Activated naive CD4-positive, alpha-beta T cell treated with Interleukin-2 at 50 U/mL for 16 hours (primary cell): ENCODE data around the gene GIPC2.
"Not testable (repeated sequence)": the region's sequence is repeated elsewhere in the genome, so short reads cannot be mapped to it uniquely, and the experiment has no call there.

Experiments used
- DNase-seq: peaks from one replicate; pipeline ENCODE4 v3.0.0-alpha.2; 2020

Gene GIPC2

DNA sequence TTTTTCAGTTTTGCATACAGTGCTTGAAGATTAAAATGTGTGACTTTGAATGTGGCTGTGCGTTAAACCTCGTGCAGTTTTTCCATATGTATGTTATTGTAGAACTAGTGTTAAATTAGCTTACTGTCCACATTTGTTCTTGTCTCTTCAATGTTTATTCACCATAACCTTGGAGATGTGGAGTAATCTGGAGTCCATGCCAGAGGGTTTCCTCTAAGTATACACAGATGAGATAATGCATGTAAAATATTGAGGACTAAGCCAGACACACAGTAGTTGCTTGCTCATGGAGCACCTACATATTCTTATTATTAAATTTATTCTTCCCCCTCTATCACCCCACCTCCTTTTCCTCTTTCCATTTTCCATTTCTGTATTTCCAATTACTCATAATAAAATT is 7.7 kb upstream of the GIPC2 start:
- DNase-seq: no peak

DNA sequence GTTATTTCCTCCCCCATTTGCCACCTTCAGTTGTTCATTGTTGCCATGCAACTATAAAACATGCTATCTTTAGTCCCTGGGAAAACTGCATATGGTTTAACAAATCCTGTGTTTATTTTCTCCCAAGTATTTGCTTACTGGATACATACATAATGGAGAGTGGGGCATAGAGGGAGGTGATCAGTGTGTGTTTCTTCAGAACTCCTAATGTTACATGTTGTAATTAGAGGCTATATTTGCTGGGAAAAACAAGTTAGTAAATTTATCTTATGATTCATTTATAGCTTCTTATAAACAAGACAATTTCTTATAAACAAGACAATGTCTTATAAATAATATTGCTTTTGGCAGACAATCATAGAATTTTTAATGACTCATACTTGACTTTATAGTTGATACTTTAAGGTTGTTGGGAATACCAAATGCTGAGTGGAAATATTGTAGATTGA is 7.3 kb upstream of the GIPC2 start:
- DNase-seq: no peak

DNA sequence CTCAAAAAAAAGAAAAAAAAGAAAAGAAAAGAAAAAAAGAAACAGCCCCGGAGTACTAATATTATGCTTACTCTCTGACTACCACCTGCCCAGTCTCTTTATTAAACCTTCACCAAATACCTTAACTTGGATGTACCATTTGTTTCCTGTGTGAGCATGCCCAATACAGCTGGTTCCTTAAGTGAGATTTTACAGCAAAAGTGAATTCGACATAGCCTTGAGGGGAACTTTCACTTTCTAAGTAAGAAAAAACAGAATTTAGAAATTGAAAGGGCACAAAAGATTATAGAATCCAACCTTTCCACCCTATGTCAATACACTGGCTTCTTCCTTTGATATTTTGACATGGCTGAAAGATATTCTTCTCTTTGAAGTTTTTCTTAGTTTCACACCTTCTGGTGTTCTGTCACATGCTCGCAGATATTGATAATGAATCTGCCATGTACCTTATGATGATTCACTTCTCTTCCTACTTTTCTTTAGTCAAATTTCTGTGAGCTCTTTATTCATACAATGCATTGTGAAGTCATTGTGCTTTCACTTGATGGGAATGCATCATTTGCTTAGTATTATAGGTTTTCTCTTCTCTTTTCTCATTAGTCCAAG is 5.2 kb upstream of the GIPC2 start:
- DNase-seq: no peak

DNA sequence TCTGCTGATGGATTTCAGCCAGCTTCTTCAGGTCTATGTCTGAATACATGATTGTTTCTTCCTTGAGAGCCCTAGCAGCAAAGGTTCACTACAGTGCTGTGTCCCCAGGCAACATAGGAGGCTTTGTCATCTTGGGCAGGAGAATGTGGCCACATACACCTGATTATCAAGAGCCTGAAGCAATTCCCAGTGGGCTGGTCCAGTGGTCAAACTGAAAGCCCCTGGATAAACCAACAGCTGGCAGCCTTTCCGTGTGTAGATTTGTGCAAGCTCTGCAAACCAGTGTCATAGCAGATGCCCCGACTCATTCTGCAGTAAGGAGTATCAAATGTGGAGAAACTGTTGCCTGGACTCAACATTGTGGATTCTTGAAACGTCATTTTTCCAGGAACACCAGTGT is 2.3 kb upstream of the GIPC2 start:
- DNase-seq: no peak

DNA sequence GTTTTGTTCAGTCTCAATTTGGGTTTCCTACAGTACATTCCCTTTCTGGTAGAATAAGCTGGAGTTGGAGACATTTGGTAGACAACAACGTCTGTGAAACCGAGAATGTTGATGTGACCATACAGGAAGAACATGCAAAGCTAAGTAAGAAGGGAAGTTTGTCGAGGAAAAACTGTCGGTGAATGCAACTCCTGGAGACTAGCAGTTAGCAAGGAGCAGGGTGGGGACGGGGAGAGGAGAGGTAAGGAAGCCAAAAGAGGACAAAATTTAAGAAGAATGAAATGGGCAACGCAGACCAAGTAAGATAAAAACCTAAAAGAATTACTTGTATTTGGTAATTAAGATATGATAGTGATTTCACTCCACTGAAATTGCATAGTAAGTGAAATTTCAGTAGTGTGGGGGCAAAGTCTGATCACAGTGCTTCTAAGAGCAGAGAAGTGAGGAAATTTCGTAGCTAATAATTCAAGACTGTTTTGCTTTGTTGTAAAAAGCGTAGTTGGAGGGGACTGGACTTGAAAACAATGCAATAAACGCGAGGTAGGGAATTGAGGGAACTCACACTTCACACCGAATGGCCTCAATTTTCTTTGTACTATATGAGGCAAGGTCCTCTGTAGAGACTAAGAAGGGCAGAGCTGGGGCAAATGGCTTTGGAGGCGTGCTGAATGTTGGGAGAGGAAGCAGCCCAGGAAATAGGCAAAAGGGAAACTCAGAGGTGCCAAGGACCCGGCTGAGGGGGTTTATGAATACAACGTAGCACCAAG is 787 bp upstream of the GIPC2 start:
- DNase-seq: no peak

DNA sequence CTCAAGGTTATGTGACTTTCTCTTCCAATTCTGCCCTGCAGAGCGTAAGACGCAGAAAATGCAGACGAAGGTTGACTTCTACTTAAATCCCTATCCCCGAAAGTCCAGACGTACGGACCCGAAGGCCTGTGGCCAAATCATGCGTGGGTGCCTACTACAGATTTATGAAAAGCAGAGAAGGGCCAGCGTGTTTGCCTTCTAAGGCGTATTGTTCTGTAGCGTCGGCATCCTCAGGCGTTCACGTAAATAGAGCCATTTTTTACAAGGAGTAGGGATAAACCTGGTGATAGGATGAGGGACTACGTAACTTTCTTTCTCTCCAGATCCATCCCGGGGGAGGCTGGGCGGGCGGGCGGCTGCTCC is 222 bp upstream of the GIPC2 start:
- DNase-seq: no peak

DNA sequence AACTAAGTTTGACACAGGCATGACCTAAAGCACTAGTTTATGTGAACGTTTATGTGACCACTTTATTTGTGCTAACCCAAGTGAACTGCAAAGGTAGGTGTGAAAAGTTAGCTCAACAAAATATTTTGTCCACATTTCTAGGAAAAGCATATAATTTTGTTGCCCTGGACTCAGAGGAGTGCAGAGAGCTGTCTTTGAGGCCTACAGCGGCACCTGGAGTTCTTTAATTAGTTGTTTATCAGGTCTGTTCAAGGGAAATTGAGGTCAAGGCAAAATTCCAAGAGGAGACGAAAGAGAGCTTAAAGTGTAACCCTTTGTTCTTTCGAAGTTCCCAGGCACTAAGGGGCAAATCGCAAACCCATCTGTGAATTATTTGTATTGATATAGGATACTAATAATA is 1.3 kb downstream of the GIPC2 start:
- DNase-seq: no peak

DNA sequence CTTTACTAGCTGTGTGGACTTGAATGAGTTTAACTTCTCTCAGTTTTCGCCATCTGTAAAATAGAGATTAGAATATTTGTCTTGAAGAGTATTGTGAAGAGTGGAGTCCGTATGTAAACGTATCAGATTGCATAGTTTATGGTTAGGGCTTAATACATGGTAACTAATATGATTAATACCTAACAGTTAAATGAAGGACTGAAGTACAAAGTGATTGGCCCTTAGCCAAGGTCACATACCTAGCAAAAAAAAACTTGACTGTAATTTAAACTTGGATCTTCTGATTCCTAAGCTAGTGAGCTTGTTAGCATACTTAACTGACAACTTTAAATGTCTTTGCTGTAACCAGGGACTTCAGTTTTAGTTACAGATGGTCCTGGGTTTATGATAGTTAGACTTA is 1.9 kb downstream of the GIPC2 start:
- no peak for DNase-seq

DNA sequence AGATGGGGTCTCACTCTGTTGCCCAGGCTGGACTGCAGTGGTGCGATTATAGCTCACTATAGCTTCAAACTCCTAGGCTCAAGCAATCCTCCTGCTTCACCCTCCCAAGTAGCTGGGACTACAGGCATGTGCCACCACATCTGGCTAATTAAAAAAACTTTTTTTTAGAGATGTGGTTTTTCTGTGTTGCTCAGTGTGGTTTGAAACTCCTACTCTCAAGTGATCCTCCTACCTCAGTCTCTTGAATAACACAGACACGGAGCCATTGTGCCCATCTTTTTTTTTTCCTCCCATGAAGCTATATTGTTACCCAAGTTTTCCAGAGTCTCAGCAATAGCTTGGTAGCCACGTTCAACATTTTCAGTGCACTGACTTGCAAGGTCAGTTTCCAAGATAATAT is 2.7 kb downstream of the GIPC2 start:
- no peak for DNase-seq

DNA sequence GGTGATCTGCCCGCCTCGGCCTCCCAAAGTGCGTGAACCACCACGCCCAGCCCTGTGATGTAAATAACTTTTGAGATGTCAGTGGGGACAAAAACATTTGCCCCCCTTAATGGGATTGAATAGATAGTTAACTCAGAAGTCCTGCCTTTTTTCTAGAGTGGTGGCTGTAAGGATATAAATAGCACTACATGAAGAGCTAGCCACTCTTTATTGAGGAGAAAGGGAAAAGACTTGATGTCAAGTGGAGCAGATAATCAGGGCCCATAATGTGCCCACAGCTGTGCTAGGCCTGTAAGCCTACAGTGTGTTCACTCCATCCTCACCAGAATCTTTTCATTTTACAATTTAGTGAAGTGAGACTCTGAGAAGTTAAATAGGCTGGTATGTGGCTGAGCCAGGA is 3.6 kb downstream of the GIPC2 start:
- DNase-seq: no peak

DNA sequence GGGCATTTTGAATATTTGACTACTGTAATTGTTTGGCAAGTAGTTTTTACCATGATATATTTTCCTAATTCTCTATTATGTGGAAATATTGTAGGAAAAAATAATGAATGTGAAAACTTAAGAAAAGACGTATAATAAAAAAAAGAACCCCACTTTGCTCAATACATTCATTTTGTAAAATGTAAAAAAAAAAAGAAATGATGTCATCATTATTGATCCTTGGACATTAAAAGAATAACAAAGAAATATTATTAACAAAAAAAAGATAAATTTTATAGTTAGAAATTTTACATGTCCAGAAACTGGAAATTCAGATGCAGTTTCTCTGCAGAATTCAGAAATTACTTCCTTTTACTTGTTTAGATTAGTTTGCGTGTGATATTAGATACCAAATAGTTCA is 5.2 kb downstream of the GIPC2 start:
- no peak for DNase-seq

DNA sequence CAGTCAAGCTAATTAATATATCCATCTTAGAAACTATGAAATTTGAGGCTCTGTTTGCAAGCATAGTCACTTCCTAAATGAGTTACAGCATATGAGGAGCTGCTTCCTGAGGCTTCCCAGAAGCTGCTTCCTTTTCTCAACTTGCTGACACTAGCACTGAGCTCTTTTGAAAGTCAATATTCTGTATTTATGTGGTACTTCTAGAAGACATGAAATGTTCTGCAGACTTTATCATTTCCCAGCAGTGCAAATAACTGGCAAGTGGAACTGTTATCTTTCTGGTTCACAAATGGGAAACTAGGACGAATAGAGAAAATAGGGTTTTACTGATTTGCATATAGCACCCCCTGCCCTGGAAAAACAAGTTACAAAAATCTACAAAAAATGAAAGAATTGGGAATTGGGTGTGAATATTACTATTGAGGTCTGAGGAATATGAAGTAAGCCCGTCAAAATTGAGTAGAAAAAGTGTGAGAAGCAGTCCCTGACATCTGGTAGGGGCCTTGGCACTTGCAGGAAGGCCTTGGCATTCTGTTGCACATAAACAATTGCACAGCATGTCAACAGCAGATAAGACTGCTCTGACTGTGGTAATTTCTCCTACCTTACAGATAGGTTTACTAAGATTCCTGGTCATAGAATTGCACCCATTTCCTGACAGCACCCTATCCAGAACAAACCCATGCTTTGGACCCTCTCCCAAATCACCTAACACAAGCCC is 7.1 kb downstream of the GIPC2 start:
- no peak for DNase-seq

DNA sequence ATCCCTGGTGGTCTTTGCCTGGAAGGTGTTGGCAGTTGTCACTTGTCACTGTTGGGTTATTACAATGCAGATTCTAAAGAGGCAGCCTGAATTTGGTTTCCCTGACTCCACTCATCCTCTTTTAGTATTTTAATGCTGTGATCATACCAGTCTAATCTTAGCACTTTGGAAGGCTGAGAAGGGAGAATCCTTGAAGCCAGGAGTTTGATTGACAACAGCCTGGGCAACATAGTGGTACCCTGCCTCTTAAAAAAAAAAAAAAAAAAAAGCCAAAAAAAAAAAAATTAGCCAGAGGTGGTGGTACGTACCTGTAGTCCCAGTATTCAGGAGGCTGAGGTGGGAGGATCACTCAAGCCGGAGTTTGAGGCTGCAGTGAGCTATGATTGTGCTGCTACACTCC is 7.7 kb downstream of the GIPC2 start:
- no peak for DNase-seq

DNA sequence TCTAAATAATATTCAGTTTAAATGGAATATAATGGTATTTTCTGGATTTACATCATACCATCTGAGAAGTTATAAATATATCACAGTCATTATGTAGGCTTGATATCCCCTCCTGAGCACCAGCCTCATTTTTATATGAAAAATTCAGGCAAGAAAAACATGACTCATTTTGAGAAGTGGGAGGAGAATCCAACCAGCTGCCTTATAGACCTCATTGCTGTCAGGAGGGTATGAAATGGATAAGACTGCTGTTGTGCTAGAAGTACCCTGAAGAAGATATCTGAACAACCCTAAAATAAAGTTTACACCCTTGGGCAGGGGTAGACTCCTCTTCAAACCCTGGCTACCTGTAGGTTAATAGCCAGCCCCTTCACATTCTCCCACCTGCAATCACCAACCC is 8.8 kb downstream of the GIPC2 start:
- no peak for DNase-seq

DNA sequence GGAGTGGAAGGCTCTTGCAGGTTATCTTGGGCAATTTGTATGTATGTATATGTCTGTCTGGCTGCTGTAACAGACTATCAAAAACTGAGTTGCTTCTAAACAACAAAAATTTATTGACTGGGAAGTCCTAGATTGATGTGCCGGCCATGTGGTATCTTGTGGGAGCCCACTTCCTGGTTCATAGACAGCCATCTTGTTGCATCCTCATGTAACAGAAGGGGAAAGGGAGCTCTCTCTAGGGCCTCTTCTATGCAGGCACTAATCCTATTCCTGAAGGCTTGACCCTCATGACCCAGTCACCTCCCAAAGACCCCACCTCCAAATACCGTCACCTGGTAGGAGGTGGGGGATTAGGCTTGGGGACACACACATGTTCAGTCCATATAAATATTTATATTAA is 9.2 kb downstream of the GIPC2 start:
- no peak for DNase-seq

DNA sequence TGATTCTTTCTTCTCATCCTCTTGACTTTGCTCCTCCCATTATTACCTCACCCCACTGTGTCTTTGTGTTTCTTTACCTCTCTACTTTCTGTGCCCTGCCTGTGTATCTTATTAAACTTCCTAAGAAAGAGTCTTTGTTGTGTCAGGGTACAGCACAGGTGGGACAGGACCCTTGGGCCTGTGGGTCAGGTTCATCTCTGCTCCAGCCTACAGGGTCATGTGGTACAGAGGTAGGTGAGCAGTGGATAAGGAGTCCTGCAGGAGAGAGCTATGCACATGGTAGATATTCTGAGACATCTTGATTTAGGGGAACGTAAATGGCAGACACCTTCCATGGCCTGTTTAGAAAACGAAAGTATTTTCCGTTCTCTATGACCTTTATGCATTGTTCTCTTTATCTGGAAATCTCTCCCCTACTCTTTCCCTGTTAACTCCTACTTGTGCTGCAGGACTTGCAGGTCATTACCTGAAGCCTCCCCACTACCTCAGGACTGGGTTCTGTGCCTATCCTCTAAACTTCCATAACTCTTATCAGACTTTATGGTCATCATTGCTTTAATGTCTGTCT is 9.9 kb downstream of the GIPC2 start:
- DNase-seq: no peak

DNA sequence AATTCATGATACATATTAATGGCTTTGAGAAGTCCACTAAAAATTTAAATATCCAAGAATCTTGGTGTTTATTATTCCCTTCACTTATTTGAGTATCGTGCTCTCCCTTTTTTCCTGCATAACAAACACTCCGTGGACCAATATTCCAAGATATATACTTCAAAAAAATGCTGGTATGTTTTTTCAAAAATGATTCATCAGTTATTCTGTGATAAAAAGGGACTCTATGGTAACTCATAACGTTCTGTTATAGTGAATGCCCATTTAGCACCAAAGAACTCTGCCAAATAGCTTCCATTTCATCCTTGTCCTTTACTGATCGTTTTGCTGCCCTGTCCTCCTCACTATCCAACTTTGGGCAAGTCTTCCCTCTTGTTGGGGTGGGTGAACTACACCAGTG is 12.9 kb downstream of the GIPC2 start:
- DNase-seq: no peak

DNA sequence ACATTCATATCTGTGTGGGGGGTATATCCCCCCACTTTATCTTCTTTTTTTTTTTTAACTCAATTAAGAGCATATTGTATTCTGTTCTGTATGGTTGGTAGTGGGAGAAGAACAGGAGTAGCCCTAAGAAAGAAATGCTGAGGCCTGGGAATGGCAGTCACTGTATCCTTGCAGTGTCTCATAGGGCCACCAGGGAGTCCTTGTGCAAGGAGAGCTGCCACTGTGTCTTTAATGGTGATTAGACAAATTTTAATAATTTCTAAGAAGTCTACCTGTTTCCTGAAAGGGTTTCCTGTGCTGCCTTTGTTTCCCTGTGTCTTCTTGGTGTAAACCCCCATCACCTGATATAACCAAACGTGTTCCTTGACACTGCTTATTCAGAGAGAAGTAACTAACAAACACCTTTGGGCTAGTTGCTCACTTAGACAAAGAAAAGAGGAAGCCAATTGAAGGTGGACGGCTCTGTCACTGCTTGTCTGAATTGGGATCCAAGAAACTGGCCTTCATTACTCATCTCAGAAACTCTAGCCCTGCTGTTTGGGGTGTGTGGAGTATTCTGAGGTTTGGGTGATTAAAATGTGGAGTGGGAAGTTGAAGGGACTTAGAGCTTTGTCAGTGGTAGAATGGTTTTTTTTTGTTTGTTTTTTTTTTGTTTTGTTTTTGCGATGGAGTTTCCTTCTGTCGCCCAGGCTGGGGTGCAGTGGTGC is 15.2 kb downstream of the GIPC2 start:
- DNase-seq: no peak

DNA sequence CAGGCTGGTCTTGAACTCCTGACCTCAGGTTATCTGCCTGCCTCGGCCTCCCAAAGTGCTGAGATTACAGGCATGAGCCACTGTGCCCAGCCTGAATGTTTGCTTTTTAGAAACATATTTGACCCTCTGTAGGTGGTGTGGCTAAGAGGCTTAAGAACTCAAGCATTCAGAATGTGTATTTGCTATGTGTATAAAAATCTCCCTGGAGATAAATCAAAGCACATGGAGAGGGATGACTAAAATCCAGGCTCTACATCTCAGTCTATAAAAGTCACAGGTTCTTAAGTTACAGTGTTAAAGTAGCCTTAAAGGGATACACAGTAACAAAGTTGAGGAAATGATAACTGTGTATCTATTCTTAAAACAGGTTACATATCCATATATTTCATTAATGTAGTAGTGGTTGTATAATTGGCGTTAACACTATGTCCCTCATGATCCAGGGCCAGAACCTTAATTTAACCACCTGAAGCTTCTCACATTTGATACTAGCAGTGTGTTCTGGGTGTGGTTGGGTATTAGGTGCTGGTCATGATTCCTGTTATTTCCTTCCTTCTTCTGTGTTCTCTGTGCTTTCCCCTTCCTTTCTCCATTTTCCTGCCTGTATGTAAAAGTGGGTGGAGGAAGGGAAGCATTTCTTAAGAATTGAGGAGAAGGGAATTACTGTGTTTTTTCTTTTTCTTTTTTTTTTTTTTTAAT is 16.2 kb downstream of the GIPC2 start:
- DNase-seq: no peak

DNA sequence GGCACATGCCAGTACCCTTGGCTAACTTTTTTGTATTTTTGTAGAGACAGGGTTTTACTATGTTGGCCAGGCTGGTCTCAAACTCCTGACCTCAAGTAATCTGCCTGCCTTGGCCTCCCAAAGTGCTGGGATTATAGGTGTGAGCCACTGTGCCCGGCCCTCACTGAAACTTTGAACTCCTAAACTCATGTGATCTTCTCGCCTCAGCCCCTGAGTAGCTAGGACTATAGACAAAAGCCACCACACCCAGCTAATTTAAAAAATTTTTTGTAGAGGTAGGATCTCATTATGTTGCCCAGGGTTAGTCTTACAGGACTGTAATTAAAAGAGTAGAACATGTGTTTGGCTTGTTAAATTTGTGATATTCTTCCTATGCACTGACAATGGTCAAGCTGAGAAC is 19.1 kb downstream of the GIPC2 start:
- not testable (repeated sequence) for DNase-seq

DNA sequence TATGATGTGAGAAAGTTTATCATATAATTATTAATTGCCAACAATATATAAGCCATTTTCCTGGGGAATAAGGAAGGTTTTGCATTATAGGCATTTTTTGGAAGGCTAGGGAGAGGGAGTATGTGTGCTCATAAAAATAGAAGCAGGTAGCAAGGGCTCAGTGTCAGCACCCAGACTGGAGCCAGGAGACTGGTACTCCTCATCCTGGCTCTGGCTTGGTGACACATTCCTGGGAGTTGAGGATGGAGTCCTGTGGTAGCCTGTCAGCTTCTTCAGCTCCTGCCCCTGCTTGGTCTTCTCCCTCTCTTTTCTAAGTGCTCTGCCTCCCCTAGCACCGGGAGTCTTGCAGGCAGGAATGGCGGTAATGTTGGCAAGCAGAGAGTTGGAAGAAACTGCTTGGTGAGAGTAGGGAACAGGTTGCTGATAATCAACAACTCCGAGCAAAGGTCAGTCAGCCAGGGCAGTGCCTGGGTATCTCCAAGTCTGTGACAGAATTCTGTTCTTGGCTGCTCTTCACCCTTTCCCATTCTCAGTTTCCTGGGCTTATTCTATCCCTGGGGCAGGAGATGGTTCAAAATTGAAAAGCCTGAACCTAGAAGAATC is 23.0 kb downstream of the GIPC2 start:
- no peak for DNase-seq

DNA sequence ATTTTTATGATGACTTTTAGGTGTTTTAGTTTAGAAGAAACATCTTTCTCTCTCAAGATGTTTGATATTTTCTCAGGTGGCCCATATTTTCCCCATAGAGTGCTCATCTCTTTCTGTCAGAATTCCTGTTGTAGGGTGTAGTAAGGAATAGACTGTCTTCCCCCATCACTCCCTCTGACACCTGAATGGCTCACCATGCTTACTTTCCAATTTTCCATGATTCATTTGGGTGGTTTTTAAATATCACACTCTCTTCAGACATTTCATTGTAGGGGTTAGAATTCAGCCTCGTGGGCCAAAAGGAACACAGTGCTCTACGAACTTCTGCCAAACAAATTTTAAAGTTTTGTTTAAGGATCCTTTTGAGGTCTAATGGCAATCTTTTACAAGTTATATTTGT is 24.0 kb downstream of the GIPC2 start:
- no peak for DNase-seq
